MM.1S (cell line): ENCODE measurements around the gene FBXL20.
"Not testable (repeated sequence)": the region's sequence is repeated elsewhere in the genome, so short reads cannot be mapped to it uniquely, and the experiment has no call there.

Experiments
- DNase-seq: peaks from one replicate; pipeline ENCODE4 v3.0.0-alpha.2; 2015
- H2AFZ ChIP-seq: fragments of 300-600 bp; sonication (generic); 2 replicates; pipeline ENCODE4 v1.6.0; 2016; ENCODE audit warnings: antibody characterized with exemption, low read length
- H3F3A ChIP-seq: fragments of 300-600 bp; sonication (generic); 2 replicates; pipeline ENCODE4 v1.6.1; 2016; ENCODE audit warnings: mild to moderate bottlenecking, antibody characterized with exemption, low read length, moderate library complexity, mixed read lengths; ENCODE audit not compliant: insufficient read depth
- H3K27ac ChIP-seq: fragments of 300-600 bp; sonication (generic); 2 replicates; pipeline ENCODE4 v1.5.1; 2016; ENCODE audit warnings: mild to moderate bottlenecking, low read length
- H3K27me3 ChIP-seq: fragments of 300-600 bp; sonication (generic); replicated peaks from 2 replicates; pipeline ENCODE4 v1.6.0; 2016; ENCODE audit warnings: low read length; ENCODE audit not compliant: insufficient read depth
- H3K36me3 ChIP-seq: fragments of 300-600 bp; sonication (generic); replicated peaks from 2 replicates; pipeline ENCODE4 v1.6.1; 2016; ENCODE audit warnings: mild to moderate bottlenecking, low read length, mixed read lengths; ENCODE audit not compliant: insufficient read depth
- H3K4me1 ChIP-seq: fragments of 300-600 bp; sonication (generic); 2 replicates; pipeline ENCODE4 v1.6.1; 2016; ENCODE audit warnings: low read length, mixed read lengths
- H3K4me2 ChIP-seq: fragments of 300-600 bp; sonication (generic); 2 replicates; pipeline ENCODE4 v1.6.0; 2016; ENCODE audit warnings: low read depth, low read length
- H3K4me3 ChIP-seq: fragments of 300-600 bp; sonication (generic); 2 replicates; pipeline ENCODE4 v1.5.1; 2016; ENCODE audit warnings: low read length, mixed read lengths
- H3K79me2 ChIP-seq: fragments of 300-600 bp; sonication (generic); 2 replicates; pipeline ENCODE4 v1.6.1; 2016; ENCODE audit warnings: mixed run types, low read length, mixed read lengths
- H3K9ac ChIP-seq: fragments of 300-600 bp; sonication (generic); 2 replicates; pipeline ENCODE4 v1.6.1; 2016; ENCODE audit warnings: low read length, mixed read lengths
- H3K9me2 ChIP-seq: fragments of 300-600 bp; sonication (generic); replicated peaks from 2 replicates; pipeline ENCODE4 v1.6.1; 2016; ENCODE audit warnings: mild to moderate bottlenecking, low read length, mixed read lengths; ENCODE audit not compliant: insufficient read depth
- H3K9me3 ChIP-seq: fragments of 300-600 bp; sonication (generic); replicated peaks from 2 replicates; pipeline ENCODE4 v1.6.1; 2016; ENCODE audit warnings: mild to moderate bottlenecking, low read length, mixed read lengths; ENCODE audit not compliant: insufficient read depth
- H4K20me1 ChIP-seq: fragments of 300-600 bp; sonication (generic); 2 replicates; pipeline ENCODE4 v1.6.1; 2016; ENCODE audit warnings: mild to moderate bottlenecking, low read length, moderate library complexity, mixed read lengths; ENCODE audit not compliant: insufficient read depth
- CTCF ChIP-seq: fragments of 300-600 bp; sonication (generic); IDR thresholded peaks from 2 replicates; pipeline ENCODE4 v1.5.1; 2016; ENCODE audit warnings: antibody characterized with exemption, low read length, mixed read lengths
- EZH2 ChIP-seq: fragments of 300-600 bp; sonication (generic); optimal IDR thresholded peaks from 2 replicates; pipeline ENCODE3; 2017; ENCODE audit warnings: low read depth, mild to moderate bottlenecking, antibody characterized with exemption, low read length, mixed read lengths
- EZH2phosphoT487 ChIP-seq: fragments of 300-600 bp; sonication (generic); IDR thresholded peaks from 2 replicates; pipeline ENCODE4 v1.6.1; 2018; ENCODE audit warnings: antibody characterized with exemption, low read length

FBXL20 gene

GRCh38 chr17:39341541-39341940 is 59.9 kb downstream of the FBXL20 start:
- no peaks in the 10 kb centered on the region for H3K9me2 ChIP-seq
- TF ChIP-seq EZH2 (no peak), EZH2phosphoT487 (no peak), CTCF (no peak)
- H3K4me3 ChIP-seq, result no peak overlapping the region
- DNase-seq, result no peak
- no peaks in the 10 kb centered on the region for H3K79me2 ChIP-seq
- H4K20me1 ChIP-seq, result no peaks in the 10 kb centered on the region
- no peaks in the 10 kb centered on the region for H3K36me3 ChIP-seq
- no peak overlapping the region for H3K9ac ChIP-seq
- H3F3A ChIP-seq, result no peaks in the 10 kb centered on the region
- no peak overlapping the region for H3K27ac ChIP-seq
- no peak overlapping the region for H2AFZ ChIP-seq
- no peaks in the 10 kb centered on the region for H3K9me3 ChIP-seq
- no peak overlapping the region for H3K4me2 ChIP-seq
- no peaks in the 10 kb centered on the region for H3K4me1 ChIP-seq
- no peaks in the 10 kb centered on the region for H3K27me3 ChIP-seq

GRCh38 chr17:39340731-39341130 is 60.7 kb downstream of the FBXL20 start:
- Histone ChIP-seq H3K4me3 (no peak overlapping the region), H4K20me1 (no peaks in the 10 kb centered on the region), H3K79me2 (no peaks in the 10 kb centered on the region), H3K4me1 (no peaks in the 10 kb centered on the region), H3K36me3 (no peaks in the 10 kb centered on the region), H3K9ac (no peak overlapping the region), H3F3A (no peaks in the 10 kb centered on the region), H3K9me2 (no peaks in the 10 kb centered on the region), H2AFZ (no peak overlapping the region), H3K27me3 (no peaks in the 10 kb centered on the region), H3K4me2 (no peak overlapping the region), H3K27ac (no peak overlapping the region), H3K9me3 (no peaks in the 10 kb centered on the region)
- DNase-seq, result no peak
- TF ChIP-seq EZH2 (no peak), EZH2phosphoT487 (no peak), CTCF (no peak)

- Histone ChIP-seq H3K9ac (no peak overlapping the region), H3K27ac (no peak overlapping the region), H3K4me2 (no peak overlapping the region), H3F3A (no peaks in the 10 kb centered on the region), H3K27me3 (no peaks in the 10 kb centered on the region), H3K4me1 (no peaks in the 10 kb centered on the region), H3K36me3 (no peaks in the 10 kb centered on the region), H3K9me2 (no peaks in the 10 kb centered on the region), H3K9me3 (no peaks in the 10 kb centered on the region), H3K79me2 (no peaks in the 10 kb centered on the region), H3K4me3 (no peak overlapping the region), H2AFZ (no peak overlapping the region), H4K20me1 (no peaks in the 10 kb centered on the region)
- no peak for DNase-seq
- TF ChIP-seq EZH2phosphoT487 (no peak), CTCF (no peak), EZH2 (no peak)
These were observed 62.2 kb downstream of the FBXL20 start for GRCh38 chr17:39339272-39339671.

GRCh38 chr17:39337649-39338048 is 63.8 kb downstream of the FBXL20 start:
- not testable (repeated sequence) for H3K27ac ChIP-seq, H3F3A ChIP-seq, H3K4me1 ChIP-seq, H3K79me2 ChIP-seq, H3K9ac ChIP-seq, DNase-seq, H3K36me3 ChIP-seq, H3K4me3 ChIP-seq, H3K9me3 ChIP-seq, H3K9me2 ChIP-seq, H4K20me1 ChIP-seq, H2AFZ ChIP-seq, H3K27me3 ChIP-seq, H3K4me2 ChIP-seq
